Measurements from ENCODE around the gene WNT2B. TPM values are rescaled to one million over a fixed set of nuclear protein-coding genes. Genes with fewer than 3 reads are reported as not detected.

The WNT2B gene
- total RNA-seq, 1 donor from 2014 or later: 18.5 TPM

DNA sequence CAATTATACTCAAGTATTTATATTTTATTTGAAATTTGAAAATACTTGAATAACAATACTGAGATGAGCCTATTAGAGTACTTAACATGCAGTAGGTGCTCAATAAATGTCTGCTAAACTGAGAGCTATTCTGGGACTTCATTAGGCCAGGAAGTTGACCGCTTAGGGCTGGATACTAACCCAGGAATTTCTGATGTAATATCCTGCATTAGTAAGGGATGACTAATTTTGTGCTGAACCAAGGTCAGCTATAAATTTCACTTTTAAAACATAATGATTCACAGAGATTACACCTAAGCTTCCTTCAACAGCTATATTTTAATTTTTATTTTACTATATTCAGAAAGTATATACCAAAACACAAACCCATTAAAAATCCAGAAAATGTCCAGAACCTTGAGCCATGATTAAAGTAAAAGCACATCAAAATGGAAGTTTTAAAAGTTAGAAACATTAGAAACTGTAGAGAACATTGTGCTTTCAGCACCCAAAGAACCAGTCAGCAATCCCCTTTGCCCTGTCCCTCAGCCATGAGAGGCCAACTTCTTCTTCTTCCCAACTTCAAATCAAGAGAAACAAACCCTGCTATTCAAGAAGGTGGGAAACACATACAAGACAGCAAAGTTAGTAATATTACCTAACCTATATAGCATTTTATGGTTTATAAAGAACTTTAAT lies 35.4 kb downstream of the WNT2B start:
- Mint-ChIP-seq H3K27me3 (ENCODE audit: low read depth, unreplicated experiment) (no peaks in the 10 kb centered on the region), H3K27ac (ENCODE audit: unreplicated experiment) (peak overlapping the region; percentile 99), H3K4me1 (ENCODE audit: low read depth, unreplicated experiment) (peaks cover 27% of the 10 kb centered on the region), H3K9me3 (ENCODE audit: unreplicated experiment) (no peaks in the 10 kb centered on the region), H3K4me3 (ENCODE audit: unreplicated experiment) (peak overlapping the region; percentile 20), H3K36me3 (ENCODE audit: low read depth, unreplicated experiment) (peaks cover 3% of the 10 kb centered on the region)
- FAIRE-seq (peak; percentile 70), DNase-seq (ENCODE audit: low read depth) (peak; percentile 95)
- Histone ChIP-seq H2AFZ (ENCODE audit: low read depth, low read length) (no peak overlapping the region), H3K27ac (ENCODE audit: low read depth, low read length) (peak overlapping the region; percentile 97), H3K9ac (ENCODE audit: low read length) (peak overlapping the region; percentile 69), H3K36me3 (ENCODE audit: insufficient read depth, low read length) (peaks cover 7% of the 10 kb centered on the region), H4K20me1 (ENCODE audit: insufficient read depth, low read length) (no peaks in the 10 kb centered on the region), H3K4me1 (ENCODE audit: insufficient read depth, low read length) (peaks cover 27% of the 10 kb centered on the region), H3K4me3 (ENCODE audit: insufficient read depth, low read depth, low read length) (no peak overlapping the region), H3K27me3 (ENCODE audit: insufficient read depth, low read length) (no peaks in the 10 kb centered on the region), H3K79me2 (ENCODE audit: insufficient read depth, low read length) (no peaks in the 10 kb centered on the region), H3K9me3 (ENCODE audit: insufficient read depth, low read depth, low read length) (no peaks in the 10 kb centered on the region), H3K4me2 (ENCODE audit: low read length) (peak overlapping the region; percentile 60)
- TF ChIP-seq EZH2 (IDR thresholded peaks at IDR 0.05; ENCODE audit: insufficient read depth, low read length): no peak
- TF ChIP-seq, protein P1, sequence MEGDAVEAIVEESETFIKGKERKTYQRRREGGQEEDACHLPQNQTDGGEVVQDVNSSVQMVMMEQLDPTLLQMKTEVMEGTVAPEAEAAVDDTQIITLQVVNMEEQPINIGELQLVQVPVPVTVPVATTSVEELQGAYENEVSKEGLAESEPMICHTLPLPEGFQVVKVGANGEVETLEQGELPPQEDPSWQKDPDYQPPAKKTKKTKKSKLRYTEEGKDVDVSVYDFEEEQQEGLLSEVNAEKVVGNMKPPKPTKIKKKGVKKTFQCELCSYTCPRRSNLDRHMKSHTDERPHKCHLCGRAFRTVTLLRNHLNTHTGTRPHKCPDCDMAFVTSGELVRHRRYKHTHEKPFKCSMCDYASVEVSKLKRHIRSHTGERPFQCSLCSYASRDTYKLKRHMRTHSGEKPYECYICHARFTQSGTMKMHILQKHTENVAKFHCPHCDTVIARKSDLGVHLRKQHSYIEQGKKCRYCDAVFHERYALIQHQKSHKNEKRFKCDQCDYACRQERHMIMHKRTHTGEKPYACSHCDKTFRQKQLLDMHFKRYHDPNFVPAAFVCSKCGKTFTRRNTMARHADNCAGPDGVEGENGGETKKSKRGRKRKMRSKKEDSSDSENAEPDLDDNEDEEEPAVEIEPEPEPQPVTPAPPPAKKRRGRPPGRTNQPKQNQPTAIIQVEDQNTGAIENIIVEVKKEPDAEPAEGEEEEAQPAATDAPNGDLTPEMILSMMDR (IDR thresholded peaks at IDR 0.05; ENCODE audit: insufficient read depth, low read depth, low read length): no peak

DNA sequence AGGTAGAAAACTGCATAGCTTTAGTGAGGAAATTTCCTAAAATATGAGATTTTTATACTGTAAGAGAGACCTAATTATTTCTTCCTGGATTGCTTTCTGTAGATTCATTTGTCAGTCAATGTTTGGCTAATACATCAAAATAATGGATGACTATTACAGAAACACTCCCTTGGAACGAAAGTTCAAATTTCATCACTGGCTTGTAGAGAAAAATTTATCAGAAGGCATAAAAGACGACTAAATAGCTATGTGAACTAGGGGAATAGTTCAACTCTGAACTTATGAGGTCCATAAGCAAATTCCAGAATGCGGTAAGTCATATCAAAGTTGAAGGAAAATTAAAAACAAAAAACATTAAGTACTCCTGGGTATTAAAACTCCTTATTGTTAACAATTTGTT lies 36.0 kb downstream of the WNT2B start:
- Histone ChIP-seq H3K27ac (ENCODE audit: low read depth, low read length) (peak overlapping the region; percentile 97), H3K36me3 (ENCODE audit: insufficient read depth, low read length) (peaks cover 10% of the 10 kb centered on the region), H3K9me3 (ENCODE audit: insufficient read depth, low read depth, low read length) (no peaks in the 10 kb centered on the region), H3K4me1 (ENCODE audit: insufficient read depth, low read length) (peaks cover 27% of the 10 kb centered on the region), H3K27me3 (ENCODE audit: insufficient read depth, low read length) (no peaks in the 10 kb centered on the region), H2AFZ (ENCODE audit: low read depth, low read length) (no peak overlapping the region), H3K4me2 (ENCODE audit: low read length) (peak overlapping the region; percentile 60), H3K4me3 (ENCODE audit: insufficient read depth, low read depth, low read length) (no peak overlapping the region), H3K79me2 (ENCODE audit: insufficient read depth, low read length) (no peaks in the 10 kb centered on the region), H4K20me1 (ENCODE audit: insufficient read depth, low read length) (no peaks in the 10 kb centered on the region), H3K9ac (ENCODE audit: low read length) (peak overlapping the region; percentile 69)
- Mint-ChIP-seq H3K36me3 (ENCODE audit: low read depth, unreplicated experiment) (peaks cover 2% of the 10 kb centered on the region), H3K27ac (ENCODE audit: unreplicated experiment) (peak overlapping the region; percentile 99), H3K4me1 (ENCODE audit: low read depth, unreplicated experiment) (peaks cover 27% of the 10 kb centered on the region), H3K27me3 (ENCODE audit: low read depth, unreplicated experiment) (no peaks in the 10 kb centered on the region), H3K9me3 (ENCODE audit: unreplicated experiment) (no peaks in the 10 kb centered on the region), H3K4me3 (ENCODE audit: unreplicated experiment) (no peak overlapping the region)
- TF ChIP-seq, protein P1 (IDR thresholded peaks at IDR 0.05; ENCODE audit: insufficient read depth, low read depth, low read length): no peak
- TF ChIP-seq EZH2 (IDR thresholded peaks at IDR 0.05; ENCODE audit: insufficient read depth, low read length): no peak
- peak; percentile 95 for FAIRE-seq
- DNase-seq (ENCODE audit: low read depth): peak; percentile 60

DNA sequence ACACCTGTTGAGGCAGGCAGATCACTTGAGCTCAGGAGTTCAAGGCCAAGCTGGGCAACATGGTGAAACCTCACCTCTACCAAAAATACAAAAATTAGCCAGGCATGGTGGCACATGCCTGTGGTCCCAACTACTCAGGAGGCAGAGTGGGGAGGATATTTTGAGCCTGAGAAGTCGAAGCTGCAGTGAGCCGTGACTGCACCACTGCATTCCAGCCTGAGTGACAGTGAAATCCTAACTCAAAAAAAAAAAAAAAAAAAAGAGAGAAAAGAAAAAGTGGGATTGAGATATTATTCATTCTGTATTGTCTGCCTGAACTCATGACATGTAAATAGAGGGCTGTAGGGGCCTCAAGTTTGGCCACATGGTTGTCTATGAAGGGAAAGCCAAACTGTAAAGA lies 37.3 kb downstream of the WNT2B start:
- peaks cover 2% of the 10 kb centered on the region for H3K36me3 Mint-ChIP-seq (ENCODE audit: low read depth, unreplicated experiment)
- FAIRE-seq: no peak
- H3K36me3 ChIP-seq (ENCODE audit: insufficient read depth, low read length): peaks cover 12% of the 10 kb centered on the region

More for the DNA sequence above, 37.3 kb downstream of the WNT2B start:
- no peaks in the 10 kb centered on the region for H4K20me1 ChIP-seq (ENCODE audit: insufficient read depth, low read length)
- no peaks in the 10 kb centered on the region for H3K9me3 ChIP-seq (ENCODE audit: insufficient read depth, low read depth, low read length)
- no peak overlapping the region for H2AFZ ChIP-seq (ENCODE audit: low read depth, low read length)
- no peak for DNase-seq (ENCODE audit: low read depth)
- peak overlapping the region; percentile 53 for H3K9ac ChIP-seq (ENCODE audit: low read length)
- H3K4me2 ChIP-seq (ENCODE audit: low read length): peak overlapping the region; percentile 29
- H3K27me3 ChIP-seq (ENCODE audit: insufficient read depth, low read length): no peaks in the 10 kb centered on the region
- peaks cover 21% of the 10 kb centered on the region for H3K4me1 Mint-ChIP-seq (ENCODE audit: low read depth, unreplicated experiment)
- no peaks in the 10 kb centered on the region for H3K79me2 ChIP-seq (ENCODE audit: insufficient read depth, low read length)
- H3K27me3 Mint-ChIP-seq (ENCODE audit: low read depth, unreplicated experiment): no peaks in the 10 kb centered on the region
- H3K9me3 Mint-ChIP-seq (ENCODE audit: unreplicated experiment): no peaks in the 10 kb centered on the region
- H3K4me3 ChIP-seq (ENCODE audit: insufficient read depth, low read depth, low read length): no peak overlapping the region
- peak overlapping the region; percentile 90 for H3K27ac Mint-ChIP-seq (ENCODE audit: unreplicated experiment)
- H3K4me1 ChIP-seq (ENCODE audit: insufficient read depth, low read length): peaks cover 27% of the 10 kb centered on the region
- no peak overlapping the region for H3K4me3 Mint-ChIP-seq (ENCODE audit: unreplicated experiment)
- TF ChIP-seq, protein P1 (IDR thresholded peaks at IDR 0.05; ENCODE audit: insufficient read depth, low read depth, low read length): no peak
- TF ChIP-seq EZH2 (IDR thresholded peaks at IDR 0.05; ENCODE audit: insufficient read depth, low read length): no peak
- peak overlapping the region; percentile 97 for H3K27ac ChIP-seq (ENCODE audit: low read depth, low read length)

Data from astrocyte (in vitro differentiated cells and primary cell).